ENCODE results near the gene MTTP.
"Not testable (repeated sequence)": the region's sequence is repeated elsewhere in the genome, so short reads cannot be mapped to it uniquely, and the experiment has no call there.

The MTTP gene

GRCh38 chr4:99574530-99575324 lies at the start of gene MTTP:
Gene MTTP, plus strand, starts transcription at chr4:99574824. Its CDS starts 86 bp downstream, at chr4:99574910.
- POLR2A ChIA-PET = no interaction called here
- CTCF ChIA-PET = no interaction called here
- DNase-seq (ENCODE audit: extremely low spot score) = no peak
- TF ChIP-seq HDGF (IDR thresholded peaks at IDR 0.05; ENCODE audit: borderline replicate concordance) = no peak
- no peak for TF ChIP-seq TARDBP (IDR thresholded peaks at IDR 0.05)
- no peak for TF ChIP-seq CTBP1 (IDR thresholded peaks at IDR 0.05; ENCODE audit: borderline replicate concordance)
- TF ChIP-seq PKNOX1 (IDR thresholded peaks at IDR 0.05) = no peak
- no peak for TF ChIP-seq ZNF384 (IDR thresholded peaks at IDR 0.05)
- no peak for TF ChIP-seq ELF4 (IDR thresholded peaks at IDR 0.05)
- TF ChIP-seq LEF1 (IDR thresholded peaks at IDR 0.05; ENCODE audit: borderline replicate concordance) = no peak
- TF ChIP-seq BHLHE40 (IDR thresholded peaks at IDR 0.05; ENCODE audit: borderline replicate concordance) = no peak

GRCh38 chr4:99529228-99529627 lies 45.4 kb upstream of the MTTP start:
- DNase-seq (ENCODE audit: extremely low spot score) = no peak
- CTCF ChIA-PET = no interaction called here
- POLR2A ChIA-PET = no interaction called here
- TF ChIP-seq HDGF (IDR thresholded peaks at IDR 0.05; ENCODE audit: borderline replicate concordance) = no peak

GRCh38 chr4:99529956-99530355 lies 44.7 kb upstream of the MTTP start:
- POLR2A ChIA-PET = no interaction called here
- CTCF ChIA-PET = no interaction called here
- TF ChIP-seq BHLHE40 (IDR thresholded peaks at IDR 0.05; ENCODE audit: borderline replicate concordance) (no peak), FOXA1 (IDR thresholded peaks at IDR 0.05) (no peak), CTBP1 (IDR thresholded peaks at IDR 0.05; ENCODE audit: borderline replicate concordance) (no peak), FOXM1 (IDR thresholded peaks at IDR 0.05; ENCODE audit: borderline replicate concordance) (no peak), TARDBP (IDR thresholded peaks at IDR 0.05) (no peak), SUZ12 (IDR thresholded peaks at IDR 0.05) (no peak)
- DNase-seq (ENCODE audit: extremely low spot score) = no peak

GRCh38 chr4:99534699-99535098 lies 39.9 kb upstream of the MTTP start:
- POLR2A ChIA-PET; CTCF ChIA-PET; DNase-seq (ENCODE audit: extremely low spot score): not testable (repeated sequence)

- POLR2A ChIA-PET = no interaction called here
- CTCF ChIA-PET = no interaction called here
Observed at GRCh38 chr4:99536271-99536670, 38.4 kb upstream of the MTTP start.

GRCh38 chr4:99536848-99537247 lies 37.8 kb upstream of the MTTP start:
- CTCF ChIA-PET = no interaction called here
- TF ChIP-seq FOXA1 (IDR thresholded peaks at IDR 0.05) = no peak
- no peak for TF ChIP-seq SP1 (IDR thresholded peaks at IDR 0.05)
- TF ChIP-seq TARDBP (IDR thresholded peaks at IDR 0.05) = no peak
- no peak for TF ChIP-seq ELF4 (IDR thresholded peaks at IDR 0.05)
- no peak for TF ChIP-seq FOXK2 (IDR thresholded peaks at IDR 0.05)
- TF ChIP-seq FOXM1 (IDR thresholded peaks at IDR 0.05; ENCODE audit: borderline replicate concordance) = no peak
- no peak for TF ChIP-seq HDGF (IDR thresholded peaks at IDR 0.05; ENCODE audit: borderline replicate concordance)
- TF ChIP-seq ARNT (IDR thresholded peaks at IDR 0.05) = no peak

More at GRCh38 chr4:99536271-99536670, 38.4 kb upstream of the MTTP start:
- TF ChIP-seq FOXM1 (IDR thresholded peaks at IDR 0.05; ENCODE audit: borderline replicate concordance) (no peak), FOXA1 (IDR thresholded peaks at IDR 0.05) (no peak), ARNT (IDR thresholded peaks at IDR 0.05) (no peak), TARDBP (IDR thresholded peaks at IDR 0.05) (no peak), L3MBTL2 (conservative IDR thresholded peaks at IDR 0.05) (no peak), SP1 (IDR thresholded peaks at IDR 0.05) (no peak), ELF4 (IDR thresholded peaks at IDR 0.05) (no peak), ZNF384 (IDR thresholded peaks at IDR 0.05) (no peak), SUZ12 (IDR thresholded peaks at IDR 0.05) (no peak), HDGF (IDR thresholded peaks at IDR 0.05; ENCODE audit: borderline replicate concordance) (no peak), NFRKB (IDR thresholded peaks at IDR 0.05) (no peak), PKNOX1 (IDR thresholded peaks at IDR 0.05) (no peak)
- no peak for DNase-seq (ENCODE audit: extremely low spot score)

GRCh38 chr4:99537674-99538073 lies 37.0 kb upstream of the MTTP start:
- TF ChIP-seq ZNF384 (IDR thresholded peaks at IDR 0.05) (no peak), FOXK2 (IDR thresholded peaks at IDR 0.05) (no peak), BHLHE40 (IDR thresholded peaks at IDR 0.05; ENCODE audit: borderline replicate concordance) (no peak), ARNT (IDR thresholded peaks at IDR 0.05) (no peak), SUZ12 (IDR thresholded peaks at IDR 0.05) (no peak), CTBP1 (IDR thresholded peaks at IDR 0.05; ENCODE audit: borderline replicate concordance) (no peak), PKNOX1 (IDR thresholded peaks at IDR 0.05) (no peak), FOXA1 (IDR thresholded peaks at IDR 0.05) (no peak), LEF1 (IDR thresholded peaks at IDR 0.05; ENCODE audit: borderline replicate concordance) (no peak), ELF4 (IDR thresholded peaks at IDR 0.05) (no peak)
- DNase-seq (ENCODE audit: extremely low spot score) = no peak
- CTCF ChIA-PET = no interaction called here
- POLR2A ChIA-PET = interaction anchor here (0.6 kb wide), 1 partner anchor 26 kb away, joined by 4 read pairs; the partner anchor contains the start of gene TRMT10A

More at GRCh38 chr4:99536848-99537247, 37.8 kb upstream of the MTTP start:
- DNase-seq (ENCODE audit: extremely low spot score) = no peak
- POLR2A ChIA-PET = no interaction called here
